Retina (tissue), 1 donor: ENCODE measurements around the gene CETN2.
"Not testable (repeated sequence)": the region's sequence is repeated elsewhere in the genome, so short reads cannot be mapped to it uniquely, and the experiment has no call there.

Source experiments
- DNase-seq: peaks from one replicate; pipeline ENCODE4 v3.0.0-alpha.2; 2016

Gene CETN2

DNA sequence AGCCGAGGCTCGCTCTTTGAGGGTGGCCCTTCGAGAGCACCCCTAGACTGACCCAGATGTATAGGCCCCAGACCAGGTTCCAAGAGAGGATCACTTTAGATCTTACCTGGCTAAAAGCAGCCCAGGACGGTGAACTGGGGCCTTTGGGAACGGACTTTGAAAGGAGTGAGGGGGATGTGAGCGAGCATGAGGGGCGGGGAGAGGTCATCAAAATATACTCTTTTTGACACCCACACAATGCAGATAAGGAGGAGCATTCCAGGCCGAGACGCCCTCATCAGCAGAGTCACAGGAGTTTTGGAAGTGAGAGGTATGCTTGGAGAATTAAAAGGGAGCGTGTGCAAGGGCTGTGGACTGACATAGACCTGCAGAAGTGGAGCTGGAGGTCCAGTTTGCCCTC, 834 bp upstream of the CETN2 start:
- DNase-seq = no peak

GRCh38 chrX:152824841-152825374, 5.6 kb downstream of the CETN2 start:
- no peak for DNase-seq

DNA sequence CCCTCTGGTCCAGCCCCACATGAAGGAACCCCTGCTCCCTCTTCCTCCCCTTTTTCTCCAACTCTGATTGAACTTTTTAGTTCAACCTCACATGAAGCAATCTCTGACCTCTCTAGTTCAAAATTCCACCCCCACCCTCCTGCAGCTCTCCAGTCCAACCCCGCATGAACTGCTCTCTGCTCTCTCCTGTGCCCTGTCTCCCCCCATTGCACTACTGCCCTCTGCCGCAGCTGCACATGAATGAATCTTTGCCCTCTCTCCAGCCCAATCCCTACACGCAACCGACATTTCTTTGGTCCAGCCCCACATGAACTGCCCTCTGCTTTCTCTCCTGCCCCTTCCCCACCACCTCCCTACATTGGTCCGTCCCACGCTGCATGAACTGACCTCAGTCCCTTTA, 6.9 kb downstream of the CETN2 start:
- no peak for DNase-seq

- no peak for DNase-seq
These were observed 8.0 kb downstream of the CETN2 start for GRCh38 chrX:152822383-152823086.

DNA sequence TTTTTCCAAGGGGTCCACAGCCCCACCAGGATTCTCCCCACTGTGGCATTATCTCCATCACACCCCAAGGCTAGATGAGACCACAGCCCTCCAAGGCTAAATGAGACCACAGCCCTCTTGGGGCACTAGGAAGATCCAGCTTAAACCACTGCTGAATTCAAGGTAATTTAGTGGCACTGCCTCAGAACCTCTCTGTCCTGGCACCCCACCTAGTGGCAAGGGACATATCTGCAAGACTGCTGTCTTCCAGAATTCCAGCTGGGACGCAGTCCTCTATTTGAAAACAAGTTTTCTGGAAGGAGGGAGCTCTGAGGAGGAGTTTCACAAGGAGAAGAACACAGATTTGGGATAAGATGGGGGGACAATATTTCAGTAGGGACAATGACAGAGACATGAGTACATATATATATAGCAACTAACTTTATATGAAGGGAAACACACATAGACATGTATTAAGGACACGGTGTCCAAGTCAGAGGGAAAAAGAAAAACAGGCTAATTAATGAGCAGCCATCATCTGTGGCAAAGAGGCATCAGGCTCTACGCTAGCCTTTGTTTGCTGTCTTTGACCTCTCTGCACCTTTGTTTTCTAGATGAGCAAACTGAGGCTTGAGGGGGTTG, 9.3 kb downstream of the CETN2 start:
- no peak for DNase-seq

- DNase-seq = no peak
These were observed 10.8 kb downstream of the CETN2 start for GRCh38 chrX:152819732-152820131.

GRCh38 chrX:152819266-152819665, 11.3 kb downstream of the CETN2 start:
- DNase-seq = no peak

- no peak for DNase-seq
These were observed 12.2 kb downstream of the CETN2 start for GRCh38 chrX:152818356-152818755.

GRCh38 chrX:152817078-152817764, 13.3 kb downstream of the CETN2 start:
- peak; percentile 29 for DNase-seq

DNA sequence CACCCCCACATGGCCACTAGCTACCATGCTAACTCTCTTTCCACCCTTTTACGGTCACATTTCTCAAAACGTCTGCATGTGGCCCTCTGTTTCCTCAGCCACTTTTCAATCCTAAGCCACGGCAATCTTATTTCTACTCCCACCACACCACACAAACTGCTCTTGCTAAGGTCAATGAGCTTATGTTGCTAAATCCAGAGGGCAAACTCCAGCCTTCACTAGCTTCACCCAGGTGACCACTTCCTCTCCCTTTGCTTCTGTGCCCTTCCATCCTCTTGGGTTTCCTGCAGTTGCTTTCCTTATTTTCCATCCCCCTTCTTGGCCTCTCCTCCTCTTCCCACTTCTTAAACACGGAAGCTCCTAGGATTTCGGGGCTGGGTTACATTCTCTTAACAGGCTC, 16.5 kb downstream of the CETN2 start:
- no peak for DNase-seq

DNA sequence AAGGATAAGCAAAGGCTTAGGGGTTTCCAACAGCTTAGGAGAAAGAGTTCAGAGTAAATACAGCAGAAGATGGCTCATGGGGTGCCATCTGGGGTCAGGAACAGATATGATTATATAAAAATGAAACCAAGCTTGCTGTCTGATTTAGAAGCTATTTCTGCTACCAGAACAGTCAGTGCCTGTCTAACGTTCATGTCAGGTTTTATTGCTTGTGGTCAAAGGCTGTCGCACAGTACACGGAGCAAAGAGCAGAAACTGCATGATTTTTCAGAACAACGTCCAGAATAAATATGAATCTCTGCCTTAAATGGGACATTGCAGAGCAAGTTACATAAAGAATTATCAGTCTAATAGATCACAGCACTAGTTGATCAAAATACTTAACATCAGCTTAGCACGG, 17.4 kb downstream of the CETN2 start:
- no peak for DNase-seq

DNA sequence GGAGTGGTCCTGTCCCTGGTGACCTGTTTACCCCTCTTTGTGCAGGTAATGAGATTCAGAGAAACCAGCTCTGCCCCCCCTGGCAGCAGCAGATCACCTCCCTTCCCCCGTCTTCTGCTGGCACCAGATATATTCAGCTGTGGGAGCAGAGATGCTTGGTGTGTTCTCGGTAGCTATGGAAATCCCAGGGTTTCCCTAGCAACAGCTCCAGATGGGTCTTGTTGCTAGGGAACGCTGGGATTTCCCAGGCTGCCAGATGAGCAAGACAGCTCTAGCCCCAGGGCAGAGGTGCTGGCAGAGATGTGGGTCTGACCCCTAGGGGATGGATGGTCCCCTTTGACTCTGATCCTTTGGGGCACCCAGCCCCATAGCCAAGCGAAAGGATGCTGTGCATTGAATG, 20.2 kb downstream of the CETN2 start:
- DNase-seq = peak; percentile 58

GRCh38 chrX:152806035-152806434, 24.5 kb downstream of the CETN2 start:
- no peak for DNase-seq

DNA sequence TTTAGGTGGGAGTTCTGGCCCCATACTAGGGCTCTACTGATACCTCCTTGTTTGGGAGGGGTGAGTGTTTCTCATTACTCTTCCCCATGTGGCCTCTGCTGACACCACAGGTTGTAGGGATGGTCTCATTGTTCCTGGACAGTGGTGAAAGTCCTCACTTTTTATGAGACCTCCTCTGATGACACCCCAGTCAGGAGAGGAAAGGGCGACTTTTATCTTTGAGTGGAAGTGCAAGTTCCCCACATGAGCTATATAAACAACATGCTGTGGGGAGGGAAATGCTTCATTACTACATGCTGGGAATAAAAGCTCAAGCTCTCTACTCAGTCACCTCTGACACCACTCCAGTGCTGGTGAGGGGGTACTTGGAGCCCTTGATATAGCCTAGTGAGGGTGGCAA, 31.6 kb downstream of the CETN2 start:
- no peak for DNase-seq

DNA sequence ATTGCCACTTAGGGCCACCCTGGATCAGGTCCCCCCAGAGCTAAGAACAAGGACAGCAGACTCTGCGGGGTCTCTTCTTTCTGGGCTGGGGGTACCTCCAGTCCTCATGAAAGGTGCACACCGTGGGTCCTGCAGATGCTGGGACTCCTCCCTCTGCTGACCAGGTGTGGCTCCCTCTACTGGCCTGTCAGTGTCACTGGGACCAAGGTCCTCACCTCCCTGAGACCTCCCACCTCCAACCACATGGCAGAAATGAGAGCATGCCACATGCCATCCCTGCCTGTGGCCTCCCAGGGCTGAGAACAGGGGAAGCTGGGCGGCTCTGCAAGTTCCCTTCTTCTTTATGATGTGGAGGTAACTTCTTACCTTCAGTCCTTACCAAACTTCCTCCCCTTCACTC, 43.5 kb downstream of the CETN2 start:
- not testable (repeated sequence) for DNase-seq
